Loucy (cell line): ENCODE results near the gene BCL2.
A peak's percentile ranks its signal among the peaks of the same experiment; 100 is the strongest.

Experiments used
- H2AFZ ChIP-seq: fragments of 200-600 bp; sonication (generic); 2 replicates; pipeline ENCODE4 v1.6.0; 2016; ENCODE audit warnings: antibody characterized with exemption, mild to moderate bottlenecking, low read length, moderate library complexity
- H3F3A ChIP-seq: fragments of 200-600 bp; 2 replicates; pipeline ENCODE4 v1.6.0; 2016; ENCODE audit warnings: antibody characterized with exemption, low read depth, mild to moderate bottlenecking
- H3K27me3 ChIP-seq: fragments of 200-600 bp; sonication (generic); 2 replicates; pipeline ENCODE4 v1.6.1; 2014; ENCODE audit warnings: low read length, mild to moderate bottlenecking; ENCODE audit not compliant: insufficient read depth, poor library complexity, severe bottlenecking
- H3K36me3 ChIP-seq: fragments of 200-600 bp; sonication (generic); 2 replicates; pipeline ENCODE4 v1.6.1; 2016; ENCODE audit warnings: low read length; ENCODE audit not compliant: insufficient read depth
- H3K4me1 ChIP-seq: fragments of 200-600 bp; sonication (generic); 2 replicates; pipeline ENCODE4 v1.5.1; 2014; ENCODE audit warnings: low read length, mild to moderate bottlenecking; ENCODE audit not compliant: insufficient read depth, poor library complexity, severe bottlenecking
- H3K4me2 ChIP-seq: fragments of 200-600 bp; sonication (generic); 2 replicates; pipeline ENCODE4 v1.6.0; 2014; ENCODE audit warnings: antibody characterized with exemption, low read length, low read depth, mild to moderate bottlenecking; ENCODE audit not compliant: poor library complexity, severe bottlenecking
- H3K4me3 ChIP-seq: fragments of 200-600 bp; sonication (generic); 2 replicates; pipeline ENCODE4 v1.5.1; 2014; ENCODE audit warnings: low read length, mild to moderate bottlenecking, mixed read lengths; ENCODE audit not compliant: poor library complexity, severe bottlenecking
- H3K79me2 ChIP-seq: fragments of 200-600 bp; sonication (generic); 2 replicates; pipeline ENCODE4 v1.6.1; 2014; ENCODE audit warnings: low read length; ENCODE audit not compliant: insufficient read depth
- H3K9ac ChIP-seq: fragments of 200-600 bp; sonication (generic); 2 replicates; pipeline ENCODE4 v1.6.0; 2014; ENCODE audit warnings: mild to moderate bottlenecking, low read depth, low read length, moderate library complexity; ENCODE audit not compliant: poor library complexity, severe bottlenecking
- H3K9me2 ChIP-seq: fragments of 200-600 bp; sonication (generic); replicated peaks from 2 replicates; pipeline ENCODE4 v1.6.1; 2016; ENCODE audit warnings: low read depth, low read length, mixed read lengths
- H3K9me3 ChIP-seq: fragments of 200-600 bp; sonication (generic); 2 replicates; pipeline ENCODE4 v1.6.1; 2014; ENCODE audit warnings: mild to moderate bottlenecking, antibody characterized with exemption, low read length, low read depth; ENCODE audit not compliant: insufficient read depth
- H4K20me1 ChIP-seq: fragments of 200-600 bp; sonication (generic); 2 replicates; pipeline ENCODE4 v1.6.0; 2014; ENCODE audit warnings: antibody characterized with exemption, low read length, mild to moderate bottlenecking; ENCODE audit not compliant: insufficient read depth, poor library complexity, severe bottlenecking
- CTCF ChIP-seq: fragments of 200-600 bp; sonication (generic); conservative IDR thresholded peaks from 2 replicates; pipeline ENCODE4 v1.5.1; 2014; ENCODE audit warnings: mild to moderate bottlenecking, antibody characterized with exemption, low read length
- EZH2phosphoT487 ChIP-seq: fragments of 200-600 bp; IDR thresholded peaks from 2 replicates; pipeline ENCODE4 v1.6.1; 2018; ENCODE audit warnings: antibody characterized with exemption, mild to moderate bottlenecking, moderate library complexity, borderline replicate concordance

The BCL2 gene

DNA sequence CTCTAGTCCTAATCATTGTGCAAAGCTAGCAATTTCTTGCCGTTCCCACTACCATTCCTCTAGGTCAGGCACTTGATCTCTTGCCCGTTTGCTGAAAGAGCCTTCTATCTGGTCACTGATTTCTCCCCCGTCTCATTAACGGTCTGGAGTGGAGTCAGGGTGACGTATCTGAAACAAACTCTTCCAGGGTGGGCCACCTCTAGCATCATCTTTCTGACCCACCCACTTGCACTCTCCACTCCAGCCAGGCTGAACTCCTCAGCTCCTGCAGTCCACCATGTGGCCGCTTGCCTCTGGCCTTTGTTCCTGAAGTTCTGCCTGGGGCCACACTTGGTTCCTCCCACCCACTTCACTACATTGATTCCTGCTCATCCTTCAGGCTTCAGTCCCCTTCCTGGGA lies 13.3 kb downstream of the BCL2 start:
- Histone ChIP-seq H3K4me1 (peaks cover 53% of the 10 kb centered on the region), H3K9me2 (no peaks in the 10 kb centered on the region), H4K20me1 (peaks cover 28% of the 10 kb centered on the region), H3K36me3 (no peaks in the 10 kb centered on the region; the same call in 1 of the 2 replicates), H3K9ac (no peak overlapping the region), H3K79me2 (peaks cover 96% of the 10 kb centered on the region), H3K4me3 (no peak overlapping the region), H3K9me3 (no peaks in the 10 kb centered on the region), H3K27me3 (no peaks in the 10 kb centered on the region), H2AFZ (no peak overlapping the region), H3F3A (no peaks in the 10 kb centered on the region; the same call in 1 of the 2 replicates), H3K4me2 (peak overlapping the region; percentile 7)
- TF ChIP-seq CTCF = no peak
- TF ChIP-seq EZH2phosphoT487 = no peak

GRCh38 chr18:63303547-63303946 lies 16.0 kb downstream of the BCL2 start:
- H2AFZ ChIP-seq = no peak overlapping the region
- no peaks in the 10 kb centered on the region; the same call in 1 of the 2 replicates for H3F3A ChIP-seq
- no peak overlapping the region for H3K9ac ChIP-seq
- peak overlapping the region; percentile 13 for H3K4me2 ChIP-seq
- H3K36me3 ChIP-seq = peaks cover 8% of the 10 kb centered on the region; the same call in 1 of the 2 replicates
- peaks cover 61% of the 10 kb centered on the region for H3K4me1 ChIP-seq
- no peaks in the 10 kb centered on the region for H3K9me2 ChIP-seq
- H3K79me2 ChIP-seq = peaks cover 97% of the 10 kb centered on the region
- H4K20me1 ChIP-seq = peaks cover 27% of the 10 kb centered on the region
- TF ChIP-seq CTCF = no peak
- TF ChIP-seq EZH2phosphoT487 = no peak
- no peak overlapping the region for H3K4me3 ChIP-seq
- no peaks in the 10 kb centered on the region for H3K9me3 ChIP-seq
- H3K27me3 ChIP-seq = no peaks in the 10 kb centered on the region

- Histone ChIP-seq H4K20me1 (peaks cover 29% of the 10 kb centered on the region), H3K27me3 (no peaks in the 10 kb centered on the region), H3K9ac (no peak overlapping the region), H2AFZ (no peak overlapping the region), H3K9me2 (no peaks in the 10 kb centered on the region), H3K79me2 (peaks cover 97% of the 10 kb centered on the region), H3K36me3 (peaks cover 11% of the 10 kb centered on the region; the same call in 1 of the 2 replicates), H3K9me3 (no peaks in the 10 kb centered on the region), H3F3A (no peaks in the 10 kb centered on the region; the same call in 1 of the 2 replicates), H3K4me2 (peak overlapping the region; percentile 13), H3K4me3 (no peak overlapping the region), H3K4me1 (peaks cover 62% of the 10 kb centered on the region)
- TF ChIP-seq CTCF (no peak), EZH2phosphoT487 (no peak)
Observed at GRCh38 chr18:63302636-63303405, 16.7 kb downstream of the BCL2 start.
